Panc1 (cell line): ENCODE measurements around the gene TMC4. TPM values are rescaled to one million over a fixed set of nuclear protein-coding genes. Genes with fewer than 3 reads are reported as not detected.

Experiments
- ATAC-seq: fragments of 200-7000 bp; cut with Tn5 transposase; 2 replicates; pipeline ENCODE4 v1.9.1; 2020; ENCODE audit warnings: mild to moderate bottlenecking, moderate library complexity
- BruUV-seq: library from RNA; stranded (reverse); fragments of 400-500 nt; replicated peaks from 2 replicates; lab custom pipeline; 2021; lab: Mats Ljungman, UMichigan
- CTCF ChIA-PET: fragments of 300-600 bp; sonication (Branson Sonifier 250); formaldehyde crosslinking; loops from one replicate; lab custom pipeline; 2022; ENCODE audit warnings: antibody characterized with exemption; lab: Charles Lee
- POLR2A ChIA-PET: fragments of 300-600 bp; sonication (Branson Sonifier 250); formaldehyde crosslinking; loops from one replicate; lab custom pipeline; 2022; ENCODE audit warnings: antibody characterized with exemption; lab: Charles Lee
- DNase-seq: peaks from one replicate; pipeline ENCODE4 v3.0.0-alpha.2; 2010; ENCODE audit warnings: low read depth, low spot score
- H3K27ac ChIP-seq: 2 replicates; pipeline ENCODE4 v1.5.1; 2011; ENCODE audit warnings: mild to moderate bottlenecking, low read length, inconsistent platforms
- H3K27me3 ChIP-seq: fragments of 200-500 bp; sonication (Bioruptor generic); 2 replicates; pipeline ENCODE4 v1.6.0; 2014; ENCODE audit warnings: low read length, inconsistent platforms; ENCODE audit not compliant: control insufficient read depth, insufficient read depth
- H3K36me3 ChIP-seq: fragments of 200-500 bp; sonication (Bioruptor generic); 2 replicates; pipeline ENCODE4 v1.5.1; 2014; ENCODE audit warnings: inconsistent platforms, mild to moderate bottlenecking, low read length, moderate library complexity; ENCODE audit not compliant: control insufficient read depth, insufficient read depth
- H3K4me1 ChIP-seq: 2 replicates; pipeline ENCODE4 v1.5.1; 2011; ENCODE audit warnings: inconsistent platforms, mild to moderate bottlenecking, low read length, moderate library complexity; ENCODE audit not compliant: control insufficient read depth, insufficient read depth
- H3K4me3 ChIP-seq, 2 experiments: 2 replicates each; pipeline ENCODE4 v1.5.1; 2011 to 2012; ENCODE audit warnings: low read depth in 2 of 2, low read length in 2 of 2, mild to moderate bottlenecking in 2 of 2, inconsistent platforms in 1 of 2, moderate library complexity in 1 of 2
- H3K9me3 ChIP-seq: fragments of 200-500 bp; sonication (Bioruptor generic); 2 replicates; pipeline ENCODE4 v1.5.1; 2014; ENCODE audit warnings: low read depth, mild to moderate bottlenecking, inconsistent platforms, low read length, moderate library complexity; ENCODE audit not compliant: control insufficient read depth, insufficient read depth
- POLR2AphosphoS5 ChIP-seq: IDR thresholded peaks from 2 replicates; pipeline ENCODE4 v1.6.1; 2012; ENCODE audit warnings: mild to moderate bottlenecking, low read depth, low read length, moderate library complexity
- REST ChIP-seq, 2 experiments: IDR thresholded peaks; 2 replicates each; pipeline ENCODE4 v1.6.1; 2011 to 2012; ENCODE audit warnings: low read depth in 2 of 2, control low read depth in 1 of 2, low read length in 1 of 2, mild to moderate bottlenecking in 1 of 2, moderate library complexity in 1 of 2; ENCODE audit not compliant: insufficient read depth in 1 of 2
- SIN3A ChIP-seq: IDR thresholded peaks from 2 replicates; pipeline ENCODE4 v1.6.1; 2012; ENCODE audit warnings: low read depth, mild to moderate bottlenecking, low read length, moderate library complexity, borderline replicate concordance; ENCODE audit not compliant: insufficient read depth
- TCF7L2 ChIP-seq: IDR thresholded peaks from 2 replicates; pipeline ENCODE4 v1.6.1; 2011; ENCODE audit warnings: mild to moderate bottlenecking, low read depth, low read length, inconsistent platforms
- in situ Hi-C: cut with HindIII; loops from 2 replicates; pipeline ENCODE4 v1.10.0; 2016; ENCODE audit warnings: low sequenced_read_pairs, low pct_unique_long_range_greater_than_20kb
- intact Hi-C: fragments of 100-400 bp; cut with micrococcal nuclease; formaldehyde crosslinking; loops from one replicate; pipeline ENCODE4 v1.10.0; 2022; ENCODE audit not compliant: unreplicated experiment
- total RNA-seq: library from RNA; stranded (reverse); gene quantifications from one replicate; pipeline ENCODE4 v1.2.1, GENCODE V29; 2021; ENCODE audit not compliant: unreplicated experiment

The TMC4 gene
- total RNA-seq, 1 experiment from 2014 or later, result 5.1 TPM

- Histone ChIP-seq H3K4me3 (peak overlapping the region; percentile 74 to 87), H3K4me1 (peaks cover 13% of the 10 kb centered on the region; the same call in 1 of the 2 replicates), H3K27me3 (no peaks in the 10 kb centered on the region), H3K27ac (peak overlapping the region; percentile 92), H3K36me3 (peaks cover 13% of the 10 kb centered on the region), H3K9me3 (no peaks in the 10 kb centered on the region)
- peak; percentile 76 for TF ChIP-seq POLR2AphosphoS5
- no peak for TF ChIP-seq TCF7L2
- no peak; a peak in 1 of 4 replicates for TF ChIP-seq REST (IDR thresholded peaks at IDR 0.05; ENCODE audit: insufficient read depth in 1 of 2, low read depth in 2 of 2, low read length in 1 of 2)
- TF ChIP-seq SIN3A, result 0 out of 2 replicates have a peak, but pooled peaks have one; percentile 74
- ATAC-seq, result peak; percentile 74
- in situ Hi-C loops (no loop called here), intact Hi-C loops (no loop called here)
- ChIA-PET POLR2A (interaction anchor here (0.6 to 4.1 kb wide), 10 partner anchors 10 to 701 kb away, joined by 3 to 18 read pairs (median 5); partner anchors contain the start of genes CDC42EP5, RPS9 and TMC4), CTCF (interaction anchor here (0.5 to 1.3 kb wide), 8 partner anchors 10 to 284 kb away, joined by 3 to 8 read pairs (median 4); no protein-coding TSS in a partner anchor)
- no TSS peak for BruUV-seq
- DNase-seq, result peak; percentile 100
Observed at GRCh38 chr19:54189735-54190502, 17.0 kb upstream of the TMC4 start.

- intact Hi-C loops (no loop called here), in situ Hi-C loops (no loop called here)
- no peaks in the 10 kb centered on the region for H3K9me3 ChIP-seq
- ChIA-PET CTCF (interaction anchor here (0.5 to 1.3 kb wide), 4 partner anchors 9 to 285 kb away, joined by 3 to 8 read pairs (median 4); no protein-coding TSS in a partner anchor), POLR2A (interaction anchor here (0.6 to 4.1 kb wide), 8 partner anchors 11 to 702 kb away, joined by 3 to 18 read pairs (median 4); partner anchors contain the start of genes RPS9 and TMC4)
- DNase-seq (no peak), ATAC-seq (peak; percentile 73)
- no peaks in the 10 kb centered on the region for H3K27me3 ChIP-seq
- H3K36me3 ChIP-seq, result peaks cover 12% of the 10 kb centered on the region
- TF ChIP-seq POLR2AphosphoS5 (peak; percentile 73; the same call in 1 of the 2 replicates), REST (IDR thresholded peaks at IDR 0.05; ENCODE audit: insufficient read depth in 1 of 2, low read depth in 2 of 2, low read length in 1 of 2) (no peak)
- H3K4me3 ChIP-seq, result peak within 1 kb of the TSS; percentile 74 to 87
- no TSS peak for BruUV-seq
- H3K4me1 ChIP-seq, result peaks cover 13% of the 10 kb centered on the region; the same call in 1 of the 2 replicates
- H3K27ac ChIP-seq, result peak within 1 kb of the TSS; percentile 92
Observed at GRCh38 chr19:54189145-54189734, 16.3 kb upstream of the TMC4 start, which contains the start of gene MBOAT7. MBOAT7 (minus strand) TSS chr19:54189580; CDS start chr19:54188508, 1,072 bp downstream.
